T-cell (primary cell): ENCODE results near the gene LCLAT1. TPM values are rescaled to one million over a fixed set of nuclear protein-coding genes. Genes with fewer than 3 reads are reported as not detected.

ENCODE experiments used
- ATAC-seq, 4 experiments: fragments of 200-7000 bp in 3 of 4; fragments of 150-1000 bp in 1 of 4; cut with Tn5 transposase; replicated peaks in 1 of 4; 1 replicate in 3 of 4; 2 replicates in 1 of 4; pipeline ENCODE4 v1.10.0; 2021; ENCODE audit warnings: moderate library complexity in 3 of 4, mild to moderate bottlenecking in 2 of 4, moderate number of reproducible peaks in 1 of 4
- CTCF ChIA-PET, 2 donors: fragments of 300-600 bp; sonication (Branson Sonifier 250); formaldehyde crosslinking; loops; one replicate each; lab custom pipeline; 2022; ENCODE audit warnings: antibody characterized with exemption in 2 of 2; lab: Charles Lee
- POLR2A ChIA-PET, 2 donors: fragments of 300-600 bp; sonication (Branson Sonifier 250); formaldehyde crosslinking; loops; one replicate each; lab custom pipeline; 2022; ENCODE audit warnings: antibody characterized with exemption in 2 of 2; lab: Charles Lee
- DNase-seq, 35 experiments: peaks; one replicate each; pipeline versions ENCODE4 v3.0.0 to v3.0.0-alpha.2; 2013 to 2023
- H3K27ac ChIP-seq: one replicate; pipeline ENCODE4 v1.5.1; 2013; ENCODE audit warnings: low read length
- H3K27me3 ChIP-seq, 2 experiments: replicated peaks in 1 of 2; 1 replicate in 1 of 2; 2 replicates in 1 of 2; pipeline versions ENCODE4 v1.6.1 to v1.7.0; 2013; ENCODE audit warnings: low read length in 1 of 2, mixed read lengths in 1 of 2; ENCODE audit not compliant: control insufficient read depth in 2 of 2, insufficient read depth in 2 of 2; ENCODE audit errors: extremely low read depth in 1 of 2
- H3K36me3 ChIP-seq, 2 donors: 1 replicate in 1 of 2; 2 replicates in 1 of 2; pipeline versions ENCODE4 v1.6.1 to v1.7.0; 2013; ENCODE audit warnings: low read length in 1 of 2; ENCODE audit not compliant: control insufficient read depth in 2 of 2, insufficient read depth in 1 of 2; ENCODE audit errors: extremely low read depth in 1 of 2
- H3K4me1 ChIP-seq, 2 experiments: 1 replicate in 1 of 2; 2 replicates in 1 of 2; pipeline versions ENCODE4 v1.6.1 to v1.7.0; 2013; ENCODE audit warnings: low read length in 2 of 2, mixed read lengths in 1 of 2; ENCODE audit not compliant: insufficient read depth in 2 of 2, control insufficient read depth in 1 of 2; ENCODE audit errors: extremely low read depth in 1 of 2
- H3K4me3 ChIP-seq, 2 donors: 1 replicate in 1 of 2; 2 replicates in 1 of 2; pipeline versions ENCODE4 v1.5.1 to v1.7.0; 2013; ENCODE audit warnings: mild to moderate bottlenecking in 2 of 2, low read length in 1 of 2, moderate library complexity in 1 of 2; ENCODE audit not compliant: control insufficient read depth in 1 of 2; ENCODE audit errors: extremely low read depth in 1 of 2
- H3K9me3 ChIP-seq: 2 replicates; pipeline ENCODE4 v1.7.0; 2013
- H3K27ac Mint-ChIP-seq, 2 donors: one replicate each; pipeline ENCODE4 v1.8.0; 2020 to 2021; ENCODE audit warnings: mild to moderate bottlenecking in 2 of 2, mixed read lengths in 2 of 2
- H3K27me3 Mint-ChIP-seq, 2 donors: one replicate each; pipeline ENCODE4 v1.8.0; 2021 to 2022; ENCODE audit warnings: mixed read lengths in 2 of 2
- H3K36me3 Mint-ChIP-seq: one replicate; pipeline ENCODE4 v1.8.0; 2021; ENCODE audit warnings: mixed read lengths
- H3K4me1 Mint-ChIP-seq, 3 donors: one replicate each; pipeline ENCODE4 v1.8.0; 2020 to 2022; ENCODE audit warnings: mixed read lengths in 3 of 3, mild to moderate bottlenecking in 1 of 3
- H3K4me3 Mint-ChIP-seq, 3 donors: one replicate each; pipeline ENCODE4 v1.8.0; 2020 to 2022; ENCODE audit warnings: mild to moderate bottlenecking in 3 of 3, mixed read lengths in 3 of 3, moderate library complexity in 3 of 3
- H3K9me3 Mint-ChIP-seq, 3 donors: one replicate each; pipeline ENCODE4 v1.8.0; 2020 to 2022; ENCODE audit warnings: mixed read lengths in 3 of 3
- WGBS: methylation state at CpG from one replicate; pipeline ENCODE4 v1.1.5; 2013; ENCODE audit warnings: missing lambda C conversion rate; ENCODE audit not compliant: insufficient coverage; 5-methylcytosine and 5-hydroxymethylcytosine counted together
- total RNA-seq, 35 experiments: library from RNA in 6 of 35; stranded (reverse) in 6 of 35; fragments of 120-200 nt in 1 of 35; gene quantifications; one replicate each; pipeline versions ENCODE4 v1.2.1 to v1.2.4 and lab custom pipeline; 2013 to 2026

The LCLAT1 gene
- total RNA-seq, 5 donors from 2014 or later (not counting 1 experiment from before 2014, with no cell fraction given), result 13.8 to 33.0 (median 19.6) TPM

GRCh38 chr2:30577151-30577550 lies 130.1 kb downstream of the LCLAT1 start:
- no CpG with 5 or more reads among the region's 4 CpGs for WGBS
- ATAC-seq, result no peak
- Histone ChIP-seq H3K36me3 (no peaks in the 10 kb centered on the region), H3K4me3 (no peak overlapping the region), H3K27ac (no peak overlapping the region), H3K27me3 (no peaks in the 10 kb centered on the region), H3K4me1 (no peaks in the 10 kb centered on the region), H3K9me3 (no peaks in the 10 kb centered on the region)
- Mint-ChIP-seq H3K36me3 (peaks cover 31% of the 10 kb centered on the region), H3K27ac (no peak overlapping the region), H3K4me1 (peaks cover 13 to 28% (median 23%) of the 10 kb centered on the region in 3 donors), H3K27me3 (no peaks in the 10 kb centered on the region), H3K9me3 (no peaks in the 10 kb centered on the region), H3K4me3 (no peak overlapping the region)
- ChIA-PET CTCF (no interaction called here), POLR2A (no interaction called here)
- no peak for DNase-seq

DNA sequence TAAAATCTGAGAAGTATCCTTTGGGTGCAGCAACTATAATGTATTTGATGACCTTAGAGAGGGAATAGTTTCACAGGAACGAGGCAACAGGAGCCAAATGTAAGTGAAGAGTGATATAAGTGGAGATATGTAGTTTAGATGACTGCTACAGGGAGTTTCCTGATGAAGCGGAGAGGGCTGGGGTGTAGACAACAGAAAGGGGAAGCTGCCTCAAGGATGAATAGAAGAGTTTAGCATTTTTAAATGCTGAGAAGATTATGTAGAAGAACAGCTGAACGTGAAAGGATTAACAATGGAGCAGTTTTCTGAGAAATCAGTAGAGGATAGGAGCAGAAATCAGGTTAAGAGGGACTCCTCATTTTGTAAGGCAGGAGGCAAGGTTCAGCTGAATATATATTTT lies 133.3 kb downstream of the LCLAT1 start:
- H3K9me3 Mint-ChIP-seq, result no peaks in the 10 kb centered on the region
- no peak overlapping the region for H3K4me3 Mint-ChIP-seq
- ChIA-PET CTCF (no interaction called here), POLR2A (interaction anchor here in 1 of 2 donors (1.1 kb wide), 1 partner anchor 415 kb away, joined by 3 read pairs; no protein-coding TSS in a partner anchor)
- DNase-seq (no peak), ATAC-seq (no peak)
- WGBS, result 74% methylated on average over 3 of the region's 3 CpGs
- no peak overlapping the region for H3K4me3 ChIP-seq
- H3K27me3 Mint-ChIP-seq, result no peaks in the 10 kb centered on the region
- no peak overlapping the region for H3K27ac ChIP-seq
- peaks cover 22% of the 10 kb centered on the region for H3K36me3 Mint-ChIP-seq
- peaks cover 0 to 2% of the 10 kb centered on the region in 2 donors for H3K36me3 ChIP-seq
- peaks cover 20 to 31% (median 23%) of the 10 kb centered on the region in 3 donors for H3K4me1 Mint-ChIP-seq
- no peaks in the 10 kb centered on the region for H3K27me3 ChIP-seq
- H3K27ac Mint-ChIP-seq, result peak overlapping the region in 1 of 2 donors; percentile 1
- H3K4me1 ChIP-seq, result no peaks in the 10 kb centered on the region
- no peaks in the 10 kb centered on the region for H3K9me3 ChIP-seq

DNA sequence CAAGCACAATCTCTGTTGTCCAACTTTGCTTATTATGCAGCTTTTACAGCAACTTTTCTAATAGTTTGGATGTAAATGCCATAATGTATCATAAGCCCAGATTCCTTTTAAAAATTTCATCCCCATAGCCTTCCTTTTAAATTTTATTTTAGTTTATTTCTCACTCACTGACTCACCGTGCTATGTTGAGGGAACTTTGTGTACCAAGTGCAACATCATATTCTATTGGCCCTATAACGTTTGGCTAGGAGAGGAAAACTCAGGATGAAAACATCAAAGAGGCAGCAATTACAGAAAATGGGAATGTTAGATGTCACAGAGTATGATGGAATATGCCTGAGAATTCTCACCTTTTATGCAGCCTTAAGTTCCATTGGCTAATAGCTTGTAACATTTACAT lies 135.5 kb downstream of the LCLAT1 start:
- Histone ChIP-seq H3K27me3 (no peaks in the 10 kb centered on the region), H3K36me3 (peaks cover 0 to 4% of the 10 kb centered on the region in 2 donors), H3K9me3 (no peaks in the 10 kb centered on the region), H3K4me3 (no peak overlapping the region), H3K4me1 (no peaks in the 10 kb centered on the region), H3K27ac (no peak overlapping the region)
- ATAC-seq (no peak), DNase-seq (no peak)
- H3K4me1 Mint-ChIP-seq, result peaks cover 17 to 39% (median 24%) of the 10 kb centered on the region in 3 donors
- 80% methylated on average over 1 of the region's 2 CpGs for WGBS
- H3K4me3 Mint-ChIP-seq, result no peak overlapping the region
- peaks cover 34% of the 10 kb centered on the region for H3K36me3 Mint-ChIP-seq
- POLR2A ChIA-PET, result no interaction called here
- H3K27ac Mint-ChIP-seq, result no peak overlapping the region
- H3K27me3 Mint-ChIP-seq, result no peaks in the 10 kb centered on the region
- no peaks in the 10 kb centered on the region for H3K9me3 Mint-ChIP-seq
- CTCF ChIA-PET, result interaction anchor here (0.6 to 1.1 kb wide), 2 partner anchors 374 to 417 kb away, joined by 3 to 4 read pairs; no protein-coding TSS in a partner anchor

DNA sequence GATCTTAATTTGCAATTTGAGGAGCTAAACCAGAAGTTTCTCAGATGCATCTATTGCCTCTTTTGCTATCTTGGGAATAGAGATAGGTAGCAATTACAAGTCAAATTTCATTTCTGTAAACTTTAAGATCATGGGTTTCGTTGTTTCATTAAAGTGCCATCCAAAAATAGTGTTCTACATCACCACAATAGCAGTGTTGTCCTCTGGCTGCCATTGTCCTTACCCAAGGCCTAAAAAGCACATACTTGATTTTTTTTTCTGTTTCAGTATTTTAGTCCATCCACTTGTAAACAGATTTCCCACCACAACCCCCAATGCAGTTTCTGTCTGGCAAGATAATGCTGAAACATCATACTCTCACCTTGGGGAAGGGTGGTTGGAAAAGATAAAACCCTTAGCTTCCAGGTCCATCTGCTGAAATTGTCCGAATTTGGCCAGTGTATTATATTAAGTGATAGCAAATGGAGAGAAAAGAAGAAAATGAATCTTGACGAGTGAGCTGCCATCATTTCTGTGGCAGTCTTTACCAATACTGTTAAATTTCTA lies 136.2 kb downstream of the LCLAT1 start:
- POLR2A ChIA-PET, result no interaction called here
- CTCF ChIA-PET, result interaction anchor here in 1 of 2 donors (1.1 kb wide), 1 partner anchor 418 kb away, joined by 3 read pairs; no protein-coding TSS in a partner anchor

GRCh38 chr2:30584116-30584515 lies 137.1 kb downstream of the LCLAT1 start:
- no CpG with 5 or more reads among the region's 4 CpGs for WGBS
- ChIA-PET POLR2A (interaction anchor here in 1 of 2 donors (0.7 kb wide), 1 partner anchor 112 kb away, joined by 4 read pairs; no protein-coding TSS in a partner anchor), CTCF (no interaction called here)
- H3K9me3 Mint-ChIP-seq, result no peaks in the 10 kb centered on the region
- ATAC-seq (no peak), DNase-seq (no peak)
- no peaks in the 10 kb centered on the region for H3K27me3 Mint-ChIP-seq
- H3K4me1 ChIP-seq, result no peaks in the 10 kb centered on the region
- no peak overlapping the region for H3K4me3 Mint-ChIP-seq
- H3K27me3 ChIP-seq, result no peaks in the 10 kb centered on the region
- H3K4me1 Mint-ChIP-seq, result peaks cover 14 to 47% (median 24%) of the 10 kb centered on the region in 3 donors
- peak overlapping the region in 1 of 2 donors; percentile 66 for H3K27ac Mint-ChIP-seq
- peaks cover 0 to 4% of the 10 kb centered on the region in 2 donors for H3K36me3 ChIP-seq
- no peaks in the 10 kb centered on the region for H3K9me3 ChIP-seq
- no peak overlapping the region for H3K27ac ChIP-seq
- no peak overlapping the region for H3K4me3 ChIP-seq
- peaks cover 38% of the 10 kb centered on the region for H3K36me3 Mint-ChIP-seq

More for the DNA sequence above, 136.2 kb downstream of the LCLAT1 start:
- WGBS, result no CpG with 5 or more reads among the region's 3 CpGs
- H3K4me1 ChIP-seq, result no peaks in the 10 kb centered on the region
- DNase-seq, result no peak
- no peak for ATAC-seq
- no peaks in the 10 kb centered on the region for H3K27me3 Mint-ChIP-seq
- peaks cover 0 to 4% of the 10 kb centered on the region in 2 donors for H3K36me3 ChIP-seq
- H3K4me1 Mint-ChIP-seq, result peaks cover 14 to 44% (median 24%) of the 10 kb centered on the region in 3 donors
- H3K36me3 Mint-ChIP-seq, result peaks cover 36% of the 10 kb centered on the region
- H3K27ac Mint-ChIP-seq, result no peak overlapping the region
- H3K9me3 ChIP-seq, result no peaks in the 10 kb centered on the region
- no peak overlapping the region for H3K4me3 ChIP-seq
- H3K9me3 Mint-ChIP-seq, result no peaks in the 10 kb centered on the region
- H3K4me3 Mint-ChIP-seq, result no peak overlapping the region
- no peak overlapping the region for H3K27ac ChIP-seq
- H3K27me3 ChIP-seq, result no peaks in the 10 kb centered on the region

DNA sequence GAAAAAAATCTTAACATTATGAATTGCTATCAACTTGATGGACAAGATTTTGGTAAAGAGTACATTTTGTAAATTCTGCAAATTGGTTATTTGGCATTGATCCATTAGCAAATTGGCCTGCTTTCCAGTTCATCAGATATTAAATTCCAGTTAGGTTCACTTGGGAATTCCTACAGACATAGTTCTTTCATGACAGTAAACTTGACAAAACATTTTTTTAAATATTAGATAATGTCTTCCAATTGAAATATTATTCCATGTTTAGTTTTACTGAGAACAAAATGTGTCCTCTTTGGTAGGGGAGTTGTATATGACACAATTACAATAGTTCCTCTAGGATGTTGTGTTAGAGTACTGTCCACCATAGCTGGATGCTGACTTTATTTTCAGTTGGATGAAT lies 141.9 kb downstream of the LCLAT1 start:
- Histone ChIP-seq H3K27ac (no peak overlapping the region), H3K4me1 (no peaks in the 10 kb centered on the region), H3K9me3 (no peaks in the 10 kb centered on the region), H3K36me3 (peaks cover 0 to 4% of the 10 kb centered on the region in 2 donors), H3K27me3 (no peaks in the 10 kb centered on the region), H3K4me3 (no peak overlapping the region)
- Mint-ChIP-seq H3K27ac (no peak overlapping the region), H3K4me1 (peaks cover 0 to 26% (median 10%) of the 10 kb centered on the region in 3 donors), H3K4me3 (no peak overlapping the region), H3K9me3 (no peaks in the 10 kb centered on the region), H3K27me3 (no peaks in the 10 kb centered on the region), H3K36me3 (peaks cover 46% of the 10 kb centered on the region)
- DNase-seq, result no peak
- no peak for ATAC-seq
- CTCF ChIA-PET, result no interaction called here
- POLR2A ChIA-PET, result no interaction called here
